Measurements from ENCODE around the gene SGTB.

DNA sequence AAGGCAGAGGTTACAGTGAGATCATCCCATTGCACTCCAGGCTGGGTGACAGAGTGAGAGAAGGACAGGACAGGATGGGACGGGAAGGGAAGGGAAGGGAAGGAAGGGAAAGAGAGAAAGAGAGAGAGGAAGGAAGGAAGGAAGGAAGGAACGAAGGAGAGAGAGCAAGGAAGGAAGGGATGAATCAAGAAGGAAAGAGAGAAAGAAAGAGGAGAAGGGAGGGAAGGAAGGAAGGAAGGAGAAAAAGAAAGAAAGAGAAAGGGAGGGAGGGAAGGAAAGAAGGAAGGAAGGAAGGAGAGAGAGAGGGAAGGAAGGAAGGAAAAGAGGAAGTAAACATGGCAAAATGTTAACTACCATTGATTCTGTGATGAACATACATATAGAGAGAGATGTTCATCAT, 28.8 kb downstream of the SGTB start:
- no peak for TF ChIP-seq POLR2AphosphoS5 (IDR thresholded peaks at IDR 0.05)
- TF ChIP-seq, protein P1, sequence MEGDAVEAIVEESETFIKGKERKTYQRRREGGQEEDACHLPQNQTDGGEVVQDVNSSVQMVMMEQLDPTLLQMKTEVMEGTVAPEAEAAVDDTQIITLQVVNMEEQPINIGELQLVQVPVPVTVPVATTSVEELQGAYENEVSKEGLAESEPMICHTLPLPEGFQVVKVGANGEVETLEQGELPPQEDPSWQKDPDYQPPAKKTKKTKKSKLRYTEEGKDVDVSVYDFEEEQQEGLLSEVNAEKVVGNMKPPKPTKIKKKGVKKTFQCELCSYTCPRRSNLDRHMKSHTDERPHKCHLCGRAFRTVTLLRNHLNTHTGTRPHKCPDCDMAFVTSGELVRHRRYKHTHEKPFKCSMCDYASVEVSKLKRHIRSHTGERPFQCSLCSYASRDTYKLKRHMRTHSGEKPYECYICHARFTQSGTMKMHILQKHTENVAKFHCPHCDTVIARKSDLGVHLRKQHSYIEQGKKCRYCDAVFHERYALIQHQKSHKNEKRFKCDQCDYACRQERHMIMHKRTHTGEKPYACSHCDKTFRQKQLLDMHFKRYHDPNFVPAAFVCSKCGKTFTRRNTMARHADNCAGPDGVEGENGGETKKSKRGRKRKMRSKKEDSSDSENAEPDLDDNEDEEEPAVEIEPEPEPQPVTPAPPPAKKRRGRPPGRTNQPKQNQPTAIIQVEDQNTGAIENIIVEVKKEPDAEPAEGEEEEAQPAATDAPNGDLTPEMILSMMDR (IDR thresholded peaks at IDR 0.05), result no peak
